ENCODE results near the gene CXCR3.

DNA sequence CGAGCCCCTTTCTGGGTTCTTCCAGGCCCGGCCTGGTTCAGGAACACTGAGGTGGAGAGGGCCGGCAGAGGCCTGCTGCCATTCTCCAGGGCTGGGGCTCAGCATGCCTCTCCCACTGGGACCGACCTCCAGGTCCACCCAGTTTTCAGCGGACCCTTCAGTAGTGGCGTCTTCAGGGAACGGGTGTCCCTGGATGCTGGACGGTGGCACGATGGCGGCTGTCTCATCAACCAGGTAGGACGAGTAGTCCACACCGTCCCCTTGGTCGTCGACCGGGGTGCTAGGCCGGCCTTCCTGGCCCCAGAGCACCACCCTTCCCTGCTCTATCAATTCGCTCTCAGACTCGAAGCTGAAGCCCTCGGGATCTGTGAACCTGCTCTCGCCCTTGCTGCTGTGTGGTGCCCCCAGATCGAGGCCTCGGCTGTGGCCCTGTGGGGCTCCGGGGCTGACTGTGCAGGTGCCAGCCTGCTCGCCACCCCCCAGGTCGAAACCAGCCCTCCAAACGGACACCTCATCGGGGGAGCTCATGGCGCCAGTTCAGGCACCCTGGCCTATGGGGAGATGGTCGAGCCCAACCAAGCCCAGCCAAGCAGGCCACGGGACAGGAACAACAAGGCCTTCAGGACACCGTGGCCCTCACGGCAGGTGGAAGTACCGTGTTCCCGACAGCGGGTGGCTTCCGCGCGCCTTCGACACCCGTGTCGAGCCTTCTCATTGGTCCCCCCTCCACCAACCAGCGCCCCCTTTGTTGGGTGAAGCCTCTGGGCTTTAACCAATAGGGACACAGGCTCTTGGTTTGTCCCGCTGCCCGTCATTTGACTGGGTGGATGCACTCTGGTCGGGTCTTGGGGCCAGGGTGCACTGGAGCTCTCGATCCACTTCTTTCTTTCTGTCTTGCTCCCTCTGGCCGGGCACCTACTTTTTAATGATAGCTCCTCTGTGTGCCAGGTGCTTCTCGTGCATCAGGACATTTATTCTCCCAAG lies 48.2 kb upstream of the CXCR3 start:
- TF ChIP-seq, protein P1, sequence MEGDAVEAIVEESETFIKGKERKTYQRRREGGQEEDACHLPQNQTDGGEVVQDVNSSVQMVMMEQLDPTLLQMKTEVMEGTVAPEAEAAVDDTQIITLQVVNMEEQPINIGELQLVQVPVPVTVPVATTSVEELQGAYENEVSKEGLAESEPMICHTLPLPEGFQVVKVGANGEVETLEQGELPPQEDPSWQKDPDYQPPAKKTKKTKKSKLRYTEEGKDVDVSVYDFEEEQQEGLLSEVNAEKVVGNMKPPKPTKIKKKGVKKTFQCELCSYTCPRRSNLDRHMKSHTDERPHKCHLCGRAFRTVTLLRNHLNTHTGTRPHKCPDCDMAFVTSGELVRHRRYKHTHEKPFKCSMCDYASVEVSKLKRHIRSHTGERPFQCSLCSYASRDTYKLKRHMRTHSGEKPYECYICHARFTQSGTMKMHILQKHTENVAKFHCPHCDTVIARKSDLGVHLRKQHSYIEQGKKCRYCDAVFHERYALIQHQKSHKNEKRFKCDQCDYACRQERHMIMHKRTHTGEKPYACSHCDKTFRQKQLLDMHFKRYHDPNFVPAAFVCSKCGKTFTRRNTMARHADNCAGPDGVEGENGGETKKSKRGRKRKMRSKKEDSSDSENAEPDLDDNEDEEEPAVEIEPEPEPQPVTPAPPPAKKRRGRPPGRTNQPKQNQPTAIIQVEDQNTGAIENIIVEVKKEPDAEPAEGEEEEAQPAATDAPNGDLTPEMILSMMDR (IDR thresholded peaks at IDR 0.05; ENCODE audit: low read depth, low read length), result no peak
- no peak for TF ChIP-seq EZH2phosphoT487 (IDR thresholded peaks at IDR 0.05; ENCODE audit: low read depth)

All from OCI-LY3 (cell line).